GM19452 (cell line): ENCODE data around the gene ZC3H7A.

Experiments
- ATAC-seq: cut with Tn5 transposase; IDR thresholded peaks from one replicate; pipeline ENCODE4 v1.9.1; 2021; ENCODE audit not compliant: unreplicated experiment

ZC3H7A gene

GRCh38 chr16:11708421-11708820 is 88.6 kb downstream of the ZC3H7A start:
- no peak for ATAC-seq

DNA sequence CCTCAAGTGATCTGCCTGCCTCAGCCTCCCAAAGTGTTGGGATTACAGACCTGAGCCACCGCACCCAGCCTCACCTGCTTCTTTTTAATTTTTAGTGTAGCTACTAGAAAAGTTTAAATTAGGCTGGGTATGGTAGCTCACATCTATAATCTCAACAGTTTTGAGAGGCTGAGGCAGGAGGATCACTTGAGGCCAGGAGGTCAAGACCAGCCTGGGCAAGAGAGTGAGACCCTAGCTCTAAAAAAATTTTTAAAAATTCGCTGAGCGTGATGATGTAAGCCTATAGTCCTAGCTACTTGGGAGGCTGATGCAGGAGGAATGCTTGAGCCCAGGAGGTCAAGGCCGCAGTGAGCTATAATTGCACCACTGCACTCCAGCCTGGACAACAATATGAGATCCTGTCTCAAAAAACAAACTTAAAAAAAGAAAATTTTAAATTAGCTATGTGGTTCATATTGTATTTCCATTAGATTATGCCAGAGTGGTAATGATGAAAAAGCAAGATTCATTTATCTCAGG is 89.3 kb downstream of the ZC3H7A start:
- ATAC-seq = no peak

DNA sequence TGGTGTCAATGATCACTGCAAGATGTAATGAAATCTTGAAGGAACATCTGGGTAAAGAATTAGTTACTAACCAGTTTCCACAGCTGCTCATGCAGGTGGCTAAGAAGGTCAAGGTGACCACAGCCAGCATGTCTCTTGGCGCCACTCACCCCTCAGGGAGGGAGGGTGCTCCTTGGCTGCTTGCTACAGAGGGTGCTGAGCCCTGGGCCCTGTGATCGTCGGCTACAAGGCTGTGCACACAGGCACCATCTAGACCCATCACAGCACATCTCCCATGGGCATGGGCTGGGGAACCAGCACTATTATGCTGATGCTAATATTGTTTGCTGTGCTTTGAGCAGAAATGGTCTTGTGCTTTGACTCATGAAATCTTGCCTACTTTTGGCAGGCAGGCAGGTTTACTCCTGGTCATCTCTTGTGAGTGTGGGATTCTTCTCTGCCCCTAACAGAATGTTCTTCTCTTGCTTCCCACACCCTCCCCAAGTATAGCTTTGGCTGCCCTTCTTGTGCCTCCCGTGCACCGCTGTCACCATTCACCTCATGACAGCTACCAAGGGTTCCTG is 90.8 kb downstream of the ZC3H7A start:
- peak; percentile 73 for ATAC-seq

- ATAC-seq = no peak
Observed at GRCh38 chr16:11705311-11706025, 91.6 kb downstream of the ZC3H7A start.
